PFSK-1 (cell line): Measurements from ENCODE around the gene PSMA6.
A peak's percentile ranks its signal among the peaks of the same experiment; 100 is the strongest.

ENCODE experiments used
- FOXP2 ChIP-seq: optimal IDR thresholded peaks from 2 replicates; pipeline ENCODE3; 2011; ENCODE audit warnings: borderline replicate concordance, control low read depth, inconsistent platforms; ENCODE audit not compliant: insufficient read depth; ENCODE audit errors: extremely low read length, extremely low read depth
- POLR2AphosphoS5 ChIP-seq: IDR thresholded peaks from 2 replicates; pipeline ENCODE4 v1.6.1; 2012; ENCODE audit warnings: low read depth, mild to moderate bottlenecking, control low read depth, low read length, moderate library complexity
- SIN3A ChIP-seq: IDR thresholded peaks from 2 replicates; pipeline ENCODE4 v1.6.1; 2012; ENCODE audit warnings: mild to moderate bottlenecking, low read length, moderate library complexity, borderline replicate concordance; ENCODE audit not compliant: insufficient read depth
- TAF1 ChIP-seq: IDR thresholded peaks from 2 replicates; pipeline ENCODE4 v1.6.1; 2012; ENCODE audit warnings: low read length, control low read depth, borderline replicate concordance; ENCODE audit not compliant: insufficient read depth
- TF ChIP-seq, protein P1 (sequence below), 2 experiments: IDR thresholded peaks; 2 replicates each; pipeline versions ENCODE4 v1.6.1 to v1.8.0; 2011 to 2012; ENCODE audit warnings: low read depth in 2 of 2, low read length in 2 of 2, control low read depth in 1 of 2, inconsistent platforms in 1 of 2, mild to moderate bottlenecking in 1 of 2, moderate library complexity in 1 of 2; ENCODE audit not compliant: insufficient read depth in 1 of 2

The PSMA6 gene

DNA sequence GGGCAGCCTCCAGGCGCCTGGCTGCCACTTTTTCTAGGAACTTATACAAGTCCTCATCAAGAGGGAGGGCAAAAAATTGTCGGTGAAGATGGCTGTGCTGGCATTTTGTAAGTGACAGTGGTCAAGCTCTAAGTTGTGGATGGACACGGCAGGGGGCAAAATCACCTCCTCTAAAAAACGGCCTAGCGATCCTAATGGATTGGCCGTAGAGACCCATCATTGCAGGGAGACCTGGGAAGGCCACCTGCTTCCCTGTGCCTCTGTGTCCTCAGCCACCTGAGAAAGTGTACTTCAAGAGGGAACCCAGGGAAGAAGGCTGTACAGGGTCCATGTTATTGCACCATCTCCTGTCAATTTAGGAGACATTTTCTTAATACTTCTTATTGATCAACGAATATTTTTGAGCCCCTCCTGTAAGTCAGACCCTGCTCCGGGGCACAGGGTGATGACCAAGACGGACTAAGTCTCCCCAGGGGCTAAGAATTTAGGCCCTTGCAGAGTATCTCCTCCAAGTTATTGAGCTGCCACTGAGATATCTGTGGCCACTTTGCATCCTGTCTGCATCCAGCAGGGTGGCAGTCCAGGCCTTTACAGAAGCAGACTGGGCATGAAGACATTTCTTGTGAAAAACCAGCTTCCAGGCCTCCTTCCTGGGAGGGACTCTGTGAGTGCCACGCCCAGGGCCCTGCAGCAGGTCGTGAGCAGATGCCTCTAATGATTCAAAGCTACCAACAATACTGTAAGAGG lies 40.5 kb downstream of the PSMA6 start:
- TF ChIP-seq, protein P1, sequence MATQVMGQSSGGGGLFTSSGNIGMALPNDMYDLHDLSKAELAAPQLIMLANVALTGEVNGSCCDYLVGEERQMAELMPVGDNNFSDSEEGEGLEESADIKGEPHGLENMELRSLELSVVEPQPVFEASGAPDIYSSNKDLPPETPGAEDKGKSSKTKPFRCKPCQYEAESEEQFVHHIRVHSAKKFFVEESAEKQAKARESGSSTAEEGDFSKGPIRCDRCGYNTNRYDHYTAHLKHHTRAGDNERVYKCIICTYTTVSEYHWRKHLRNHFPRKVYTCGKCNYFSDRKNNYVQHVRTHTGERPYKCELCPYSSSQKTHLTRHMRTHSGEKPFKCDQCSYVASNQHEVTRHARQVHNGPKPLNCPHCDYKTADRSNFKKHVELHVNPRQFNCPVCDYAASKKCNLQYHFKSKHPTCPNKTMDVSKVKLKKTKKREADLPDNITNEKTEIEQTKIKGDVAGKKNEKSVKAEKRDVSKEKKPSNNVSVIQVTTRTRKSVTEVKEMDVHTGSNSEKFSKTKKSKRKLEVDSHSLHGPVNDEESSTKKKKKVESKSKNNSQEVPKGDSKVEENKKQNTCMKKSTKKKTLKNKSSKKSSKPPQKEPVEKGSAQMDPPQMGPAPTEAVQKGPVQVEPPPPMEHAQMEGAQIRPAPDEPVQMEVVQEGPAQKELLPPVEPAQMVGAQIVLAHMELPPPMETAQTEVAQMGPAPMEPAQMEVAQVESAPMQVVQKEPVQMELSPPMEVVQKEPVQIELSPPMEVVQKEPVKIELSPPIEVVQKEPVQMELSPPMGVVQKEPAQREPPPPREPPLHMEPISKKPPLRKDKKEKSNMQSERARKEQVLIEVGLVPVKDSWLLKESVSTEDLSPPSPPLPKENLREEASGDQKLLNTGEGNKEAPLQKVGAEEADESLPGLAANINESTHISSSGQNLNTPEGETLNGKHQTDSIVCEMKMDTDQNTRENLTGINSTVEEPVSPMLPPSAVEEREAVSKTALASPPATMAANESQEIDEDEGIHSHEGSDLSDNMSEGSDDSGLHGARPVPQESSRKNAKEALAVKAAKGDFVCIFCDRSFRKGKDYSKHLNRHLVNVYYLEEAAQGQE (IDR thresholded peaks at IDR 0.05; ENCODE audit: insufficient read depth in 1 of 2, low read depth in 2 of 2, low read length in 2 of 2) = no peak
- no peak for TF ChIP-seq POLR2AphosphoS5
- TF ChIP-seq TAF1 = no peak

DNA sequence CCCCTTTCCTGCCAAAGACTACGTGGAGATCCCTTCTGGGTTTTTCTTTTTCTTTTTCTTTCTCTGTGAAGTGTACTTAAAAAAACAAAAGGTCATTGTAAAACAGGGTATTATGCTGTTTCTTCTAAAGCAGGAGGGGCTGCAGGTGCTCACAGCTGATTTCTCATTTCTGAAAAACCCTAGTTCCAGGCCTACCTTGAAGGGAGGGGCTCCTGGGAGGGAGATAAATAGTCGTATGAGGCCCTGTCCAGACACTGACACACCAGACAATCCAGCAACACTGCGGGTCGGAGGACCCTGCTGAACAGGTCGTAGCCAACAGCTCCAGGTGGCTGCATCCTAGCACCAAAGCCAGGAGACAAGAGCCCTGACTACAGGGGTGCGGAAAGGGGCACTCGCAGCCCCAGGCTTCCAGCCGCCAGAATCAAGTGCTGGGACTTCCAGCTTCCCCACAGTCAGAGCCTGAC lies 41.1 kb downstream of the PSMA6 start:
- no peak for TF ChIP-seq FOXP2
- no peak for TF ChIP-seq TAF1
- no peak for TF ChIP-seq POLR2AphosphoS5
- TF ChIP-seq, protein P1 (IDR thresholded peaks at IDR 0.05; ENCODE audit: insufficient read depth in 1 of 2, low read depth in 2 of 2, low read length in 2 of 2) = no peak
- TF ChIP-seq SIN3A = no peak

GRCh38 chr14:35333797-35334743 lies 41.9 kb downstream of the PSMA6 start:
- TF ChIP-seq POLR2AphosphoS5 (no peak), FOXP2 (no peak), SIN3A (no peak), TAF1 (no peak)
- TF ChIP-seq, protein P1 (IDR thresholded peaks at IDR 0.05; ENCODE audit: insufficient read depth in 1 of 2, low read depth in 2 of 2, low read length in 2 of 2) = no peak

DNA sequence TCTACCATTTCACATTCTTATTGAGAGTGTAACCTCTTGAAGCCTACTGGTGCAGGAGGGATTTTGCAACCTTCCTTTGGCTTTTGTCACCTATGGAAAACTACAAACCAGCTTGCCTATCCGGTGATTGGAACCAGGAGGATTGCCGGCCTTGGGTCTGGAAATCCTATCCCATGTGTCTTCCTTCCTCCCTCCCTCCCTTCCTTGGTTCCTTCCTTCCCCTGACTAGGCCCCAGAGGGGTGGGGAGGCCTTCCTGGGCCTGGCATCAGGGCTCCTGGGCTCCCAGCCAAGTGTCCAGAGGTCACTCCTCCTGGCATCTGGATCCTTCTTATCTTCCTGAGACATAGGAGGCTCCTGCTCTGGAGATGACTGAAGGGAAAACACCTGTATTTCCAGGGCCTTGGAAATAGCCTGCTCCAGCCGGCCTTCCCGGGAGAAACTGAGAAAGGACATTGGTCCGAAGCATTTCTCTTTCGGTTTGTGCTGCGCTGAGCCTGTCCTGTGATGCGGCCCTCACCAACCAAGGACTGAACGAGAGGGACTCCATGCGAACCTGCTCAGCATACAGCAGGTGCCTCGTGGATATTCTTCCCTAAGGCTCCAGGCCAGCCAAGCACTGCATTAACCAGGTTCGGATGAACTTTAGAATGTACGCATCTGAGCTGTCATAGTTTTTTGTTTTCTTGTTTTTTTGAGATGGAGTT lies 43.4 kb downstream of the PSMA6 start:
- TF ChIP-seq POLR2AphosphoS5 = no peak

GRCh38 chr14:35336494-35337268 lies 44.5 kb downstream of the PSMA6 start:
- TF ChIP-seq FOXP2 = peak; percentile 64
- no peak for TF ChIP-seq POLR2AphosphoS5
